Ishikawa (cell line): ENCODE measurements around the gene BUD31.

Experiments
- CEBPB ChIP-seq: IDR thresholded peaks from 2 replicates; pipeline ENCODE4 v1.6.1; 2012
- CREB1 ChIP-seq: IDR thresholded peaks from 2 replicates; pipeline ENCODE4 v1.6.1; 2012; ENCODE audit warnings: low read depth
- EGR1 ChIP-seq: IDR thresholded peaks from 2 replicates; pipeline ENCODE4 v1.6.1; 2012
- EP300 ChIP-seq: IDR thresholded peaks from 2 replicates; pipeline ENCODE4 v1.6.1; 2012; ENCODE audit warnings: borderline replicate concordance
- FOXM1 ChIP-seq: IDR thresholded peaks from 2 replicates; pipeline ENCODE4 v1.6.1; 2012; ENCODE audit warnings: low read depth, borderline replicate concordance
- NFIC ChIP-seq: IDR thresholded peaks from 2 replicates; pipeline ENCODE4 v1.6.1; 2012
- RAD21 ChIP-seq: IDR thresholded peaks from 2 replicates; pipeline ENCODE4 v1.6.1; 2012; ENCODE audit warnings: low read depth
- TAF1 ChIP-seq: IDR thresholded peaks from 2 replicates; pipeline ENCODE4 v1.6.1; 2012; ENCODE audit warnings: low read depth, mild to moderate bottlenecking
- TCF12 ChIP-seq: IDR thresholded peaks from 2 replicates; pipeline ENCODE4 v1.6.1; 2012; ENCODE audit warnings: low read depth
- TEAD4 ChIP-seq: IDR thresholded peaks from 2 replicates; pipeline ENCODE4 v1.6.1; 2012
- YY1 ChIP-seq: IDR thresholded peaks from 2 replicates; pipeline ENCODE4 v1.6.1; 2012; ENCODE audit warnings: low read depth
- ZBTB7A ChIP-seq: IDR thresholded peaks from 2 replicates; pipeline ENCODE4 v1.6.1; 2012; ENCODE audit warnings: low read depth
- TF ChIP-seq, protein P1 (sequence below): IDR thresholded peaks from 2 replicates; pipeline ENCODE4 v1.6.1; 2012
- TF ChIP-seq, protein P2 (sequence below): IDR thresholded peaks from 2 replicates; pipeline ENCODE4 v1.6.1; 2012
- TF ChIP-seq, protein P3 (sequence below): IDR thresholded peaks from 2 replicates; pipeline ENCODE4 v1.6.1; 2012; ENCODE audit warnings: low read depth, mild to moderate bottlenecking

The BUD31 gene

DNA sequence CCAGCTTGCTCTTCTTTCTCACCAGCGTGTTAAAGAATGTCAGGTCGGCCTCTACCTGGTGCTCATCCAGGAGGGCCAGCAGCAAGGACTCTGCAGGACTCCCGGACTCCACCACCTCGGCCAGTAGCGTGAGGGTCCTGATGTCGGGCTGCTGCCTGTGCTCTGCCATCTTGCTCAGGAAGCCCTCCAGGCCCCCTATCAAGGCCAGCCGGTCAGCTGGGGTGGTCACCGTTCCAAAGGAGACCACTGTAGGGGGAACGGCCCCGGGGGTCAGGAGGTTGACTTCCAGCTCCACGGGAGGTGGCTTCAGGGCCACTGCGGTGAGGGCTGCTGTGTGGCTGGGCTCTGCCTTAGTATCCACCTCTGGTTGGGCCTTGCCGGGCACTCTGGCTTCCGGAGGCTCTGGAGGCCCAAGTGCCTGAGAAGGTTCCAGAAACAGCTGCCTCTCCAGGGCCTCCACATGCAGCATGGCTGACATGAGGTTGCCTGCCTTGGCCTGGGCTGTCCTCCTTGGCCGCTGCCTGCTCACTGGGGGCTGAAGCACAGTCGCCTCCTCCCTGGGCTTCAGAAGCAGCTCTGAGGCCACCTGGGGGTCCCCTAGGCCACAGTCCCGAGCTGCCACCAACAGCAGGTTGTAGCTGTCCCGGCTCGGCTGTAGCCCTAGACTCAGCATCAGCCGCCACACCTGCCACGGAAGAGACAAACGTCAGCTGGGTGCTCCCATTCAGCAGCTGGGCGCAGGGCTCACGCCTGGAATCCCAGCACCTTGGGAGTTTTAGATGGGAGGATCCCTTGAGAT is 16.4 kb downstream of the BUD31 start:
- TF ChIP-seq EP300 (no peak), RAD21 (no peak)

DNA sequence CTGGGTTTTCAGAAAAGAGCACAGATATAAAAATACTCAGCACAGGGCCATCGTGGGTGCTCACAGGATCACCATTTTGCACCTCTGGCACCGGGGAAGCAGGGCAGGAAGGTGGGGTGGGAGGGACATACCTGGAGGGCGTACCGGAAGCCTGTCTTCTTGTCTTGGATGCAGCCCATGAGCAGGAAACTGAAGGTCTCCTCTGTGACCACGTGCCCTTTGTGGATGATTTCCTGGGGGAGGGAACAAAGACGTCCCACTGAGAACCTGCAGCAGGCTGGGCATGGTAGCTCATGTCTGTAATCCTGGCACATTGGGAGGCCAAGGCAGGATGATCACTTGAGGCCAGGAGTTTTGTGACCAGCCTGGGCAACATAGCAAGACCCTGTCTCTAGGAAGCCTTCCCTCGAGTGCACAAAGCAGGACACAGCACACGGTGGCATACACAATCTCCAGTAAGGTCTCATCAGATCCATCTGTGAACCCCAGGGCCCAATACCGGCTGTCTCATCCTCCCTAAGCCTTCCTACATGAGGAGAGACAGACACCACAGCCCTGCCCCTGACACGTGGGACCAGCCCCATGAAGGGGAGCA is 20.3 kb downstream of the BUD31 start:
- no peak for TF ChIP-seq ZBTB7A
- no peak for TF ChIP-seq EP300
- TF ChIP-seq YY1: no peak
- TF ChIP-seq TCF12: no peak
- TF ChIP-seq EGR1: no peak
- no peak for TF ChIP-seq CREB1
- TF ChIP-seq, protein P1, sequence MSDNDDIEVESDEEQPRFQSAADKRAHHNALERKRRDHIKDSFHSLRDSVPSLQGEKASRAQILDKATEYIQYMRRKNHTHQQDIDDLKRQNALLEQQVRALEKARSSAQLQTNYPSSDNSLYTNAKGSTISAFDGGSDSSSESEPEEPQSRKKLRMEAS: peak; percentile 66
- no peak for TF ChIP-seq CEBPB
- TF ChIP-seq, protein P2, sequence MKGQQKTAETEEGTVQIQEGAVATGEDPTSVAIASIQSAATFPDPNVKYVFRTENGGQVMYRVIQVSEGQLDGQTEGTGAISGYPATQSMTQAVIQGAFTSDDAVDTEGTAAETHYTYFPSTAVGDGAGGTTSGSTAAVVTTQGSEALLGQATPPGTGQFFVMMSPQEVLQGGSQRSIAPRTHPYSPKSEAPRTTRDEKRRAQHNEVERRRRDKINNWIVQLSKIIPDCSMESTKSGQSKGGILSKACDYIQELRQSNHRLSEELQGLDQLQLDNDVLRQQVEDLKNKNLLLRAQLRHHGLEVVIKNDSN: peak; percentile 86
- no peak for TF ChIP-seq TAF1
- TF ChIP-seq NFIC: no peak
- TF ChIP-seq TEAD4: no peak
- TF ChIP-seq FOXM1: no peak

DNA sequence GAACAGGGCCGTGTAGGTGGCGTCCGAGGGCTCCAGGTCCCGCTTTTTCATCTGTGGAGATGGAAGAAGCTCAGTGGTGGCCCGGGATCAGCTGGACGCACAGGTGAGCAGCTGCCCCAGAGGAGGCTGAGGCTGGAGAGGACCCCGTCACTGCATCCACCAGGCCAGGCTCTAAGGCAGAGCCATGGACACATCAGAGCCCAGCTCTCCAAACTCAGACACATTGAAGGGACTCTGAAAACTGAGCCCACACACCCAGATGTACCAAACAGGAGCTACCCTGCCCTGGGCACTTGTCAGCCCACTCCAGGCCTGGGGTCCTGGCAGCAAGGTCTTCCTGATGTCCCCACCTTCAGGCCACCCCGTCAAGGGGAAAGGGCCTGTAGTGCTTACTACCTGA is 21.0 kb downstream of the BUD31 start:
- TF ChIP-seq RAD21 (no peak), CEBPB (no peak), TCF12 (no peak), ZBTB7A (no peak), CREB1 (no peak), YY1 (no peak), TEAD4 (no peak)
- TF ChIP-seq, protein P3, sequence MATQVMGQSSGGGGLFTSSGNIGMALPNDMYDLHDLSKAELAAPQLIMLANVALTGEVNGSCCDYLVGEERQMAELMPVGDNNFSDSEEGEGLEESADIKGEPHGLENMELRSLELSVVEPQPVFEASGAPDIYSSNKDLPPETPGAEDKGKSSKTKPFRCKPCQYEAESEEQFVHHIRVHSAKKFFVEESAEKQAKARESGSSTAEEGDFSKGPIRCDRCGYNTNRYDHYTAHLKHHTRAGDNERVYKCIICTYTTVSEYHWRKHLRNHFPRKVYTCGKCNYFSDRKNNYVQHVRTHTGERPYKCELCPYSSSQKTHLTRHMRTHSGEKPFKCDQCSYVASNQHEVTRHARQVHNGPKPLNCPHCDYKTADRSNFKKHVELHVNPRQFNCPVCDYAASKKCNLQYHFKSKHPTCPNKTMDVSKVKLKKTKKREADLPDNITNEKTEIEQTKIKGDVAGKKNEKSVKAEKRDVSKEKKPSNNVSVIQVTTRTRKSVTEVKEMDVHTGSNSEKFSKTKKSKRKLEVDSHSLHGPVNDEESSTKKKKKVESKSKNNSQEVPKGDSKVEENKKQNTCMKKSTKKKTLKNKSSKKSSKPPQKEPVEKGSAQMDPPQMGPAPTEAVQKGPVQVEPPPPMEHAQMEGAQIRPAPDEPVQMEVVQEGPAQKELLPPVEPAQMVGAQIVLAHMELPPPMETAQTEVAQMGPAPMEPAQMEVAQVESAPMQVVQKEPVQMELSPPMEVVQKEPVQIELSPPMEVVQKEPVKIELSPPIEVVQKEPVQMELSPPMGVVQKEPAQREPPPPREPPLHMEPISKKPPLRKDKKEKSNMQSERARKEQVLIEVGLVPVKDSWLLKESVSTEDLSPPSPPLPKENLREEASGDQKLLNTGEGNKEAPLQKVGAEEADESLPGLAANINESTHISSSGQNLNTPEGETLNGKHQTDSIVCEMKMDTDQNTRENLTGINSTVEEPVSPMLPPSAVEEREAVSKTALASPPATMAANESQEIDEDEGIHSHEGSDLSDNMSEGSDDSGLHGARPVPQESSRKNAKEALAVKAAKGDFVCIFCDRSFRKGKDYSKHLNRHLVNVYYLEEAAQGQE: no peak
- TF ChIP-seq, protein P1: no peak

DNA sequence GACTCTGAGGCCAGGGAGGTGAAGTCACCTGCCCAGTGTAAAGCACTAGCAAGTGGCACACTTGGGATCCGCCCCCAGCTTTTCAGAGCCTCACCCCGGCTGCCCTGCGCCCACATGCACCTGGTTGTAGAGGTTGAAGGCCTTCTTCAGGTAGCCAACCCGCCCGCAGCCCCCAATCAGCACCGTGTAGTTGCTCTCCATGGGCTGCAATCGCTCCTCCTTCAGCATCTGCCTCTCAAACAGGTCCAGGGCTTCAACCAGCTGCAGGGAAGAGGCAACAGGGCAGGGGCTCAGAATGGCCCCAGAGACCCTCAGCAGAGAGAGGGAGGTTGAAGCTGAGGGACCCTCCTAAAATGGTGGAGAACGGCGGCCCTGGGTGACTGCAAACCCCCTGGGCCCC is 24.4 kb downstream of the BUD31 start:
- TF ChIP-seq CEBPB (no peak), EGR1 (no peak), TEAD4 (no peak), RAD21 (no peak), TCF12 (no peak)
- TF ChIP-seq, protein P2: no peak

DNA sequence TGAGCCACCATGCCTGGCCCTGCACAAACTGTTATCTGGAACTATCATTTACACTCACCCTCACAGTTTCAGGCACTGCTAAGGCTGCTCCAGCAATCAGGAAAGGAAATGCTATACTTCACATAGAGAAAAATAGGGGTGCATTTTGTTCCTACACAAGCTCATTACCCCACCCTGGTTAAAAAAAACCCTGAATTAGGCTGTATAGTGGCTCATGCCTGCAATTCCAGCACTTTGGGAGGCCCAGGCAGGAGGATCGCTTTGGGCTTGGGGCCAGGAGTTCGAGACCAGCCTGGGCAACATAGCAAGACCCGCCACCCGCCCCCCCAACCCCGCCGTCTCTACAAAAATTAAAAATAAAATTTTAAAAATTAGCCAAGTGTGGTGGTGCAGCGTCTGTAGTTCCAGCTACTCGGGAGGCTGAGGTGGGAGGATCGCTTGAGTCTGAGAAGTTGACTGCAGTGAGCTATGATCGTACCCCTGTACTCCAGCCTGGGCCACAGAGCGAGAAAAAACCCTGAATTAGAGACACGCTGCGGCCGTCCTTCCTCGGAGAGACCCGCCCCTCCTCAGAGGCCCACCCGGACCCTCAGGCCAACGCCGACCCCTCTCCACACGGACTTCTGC is 29.3 kb downstream of the BUD31 start:
- peak; percentile 80; the same call in 1 of the 2 replicates for TF ChIP-seq ZBTB7A
- TF ChIP-seq, protein P3: no peak

DNA sequence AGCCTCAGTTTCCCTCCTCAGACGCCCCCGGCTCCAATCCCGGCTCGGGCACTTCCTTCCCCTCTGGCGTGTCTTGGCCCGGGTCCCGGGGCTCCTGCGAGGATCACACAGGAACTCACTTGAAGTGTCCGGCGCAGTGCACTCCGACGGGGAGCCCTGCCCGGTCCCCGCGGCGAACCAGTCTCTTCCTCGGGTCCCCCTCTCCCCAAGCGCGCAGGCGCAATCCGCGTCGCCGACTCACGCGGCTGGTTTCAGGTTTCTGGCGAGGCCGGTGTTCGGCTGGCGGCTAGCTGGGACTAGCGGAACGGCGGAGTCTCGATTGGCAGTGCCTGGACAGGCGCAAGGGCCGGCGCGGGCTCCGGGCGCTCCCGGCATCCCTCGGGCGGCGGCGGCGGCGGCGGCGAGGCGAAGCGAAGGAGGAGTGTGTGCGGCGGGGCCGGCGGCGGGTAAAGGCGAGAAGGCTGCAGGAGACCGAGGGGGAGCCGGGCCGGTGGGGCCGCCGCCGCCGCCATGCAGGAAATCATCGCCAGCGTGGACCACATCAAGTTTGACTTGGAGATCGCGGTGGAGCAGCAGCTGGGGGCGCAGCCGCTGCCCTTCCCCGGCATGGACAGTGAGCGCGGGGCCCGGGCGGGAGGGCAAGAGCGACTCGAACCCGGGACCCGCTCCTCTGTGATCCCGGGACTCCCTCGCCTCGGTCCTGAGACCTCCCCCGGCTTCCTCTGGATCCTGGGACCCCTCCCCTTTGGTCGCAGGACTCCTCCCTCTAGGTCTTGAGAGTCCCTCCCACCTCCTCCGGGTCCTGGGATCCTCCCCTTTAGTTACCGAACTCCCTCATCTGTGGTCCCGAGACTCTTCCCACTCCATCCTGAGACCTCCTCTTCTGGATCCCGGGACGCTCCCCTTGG is 30.1 kb downstream of the BUD31 start, which contains the start of the genes CPSF4 and PTCD1:
Gene CPSF4 (plus strand): TSS at position 371 of the 908 bp plus-strand sequence. CDS start 140 bp downstream, at position 511.
Gene PTCD1 (minus strand): TSS at position 226 of the 908 bp plus-strand sequence. CDS start 3,556 bp downstream, outside the sequence.
- TF ChIP-seq YY1 (peak; percentile 86), ZBTB7A (0 out of 2 replicates have a peak, but pooled peaks have one; percentile 9), TEAD4 (peak; percentile 7; the same call in 1 of the 2 replicates), TAF1 (peak; percentile 75), TCF12 (peak; percentile 60; the same call in 1 of the 2 replicates), NFIC (peak; percentile 23; the same call in 1 of the 2 replicates), CREB1 (no peak), CEBPB (no peak), EGR1 (no peak; the same call in 1 of the 2 replicates), FOXM1 (no peak), RAD21 (no peak), EP300 (peak; percentile 57; the same call in 1 of the 2 replicates)
- TF ChIP-seq, protein P1: peak; percentile 90
- TF ChIP-seq, protein P3: no peak; the same call in 1 of the 2 replicates
- TF ChIP-seq, protein P2: peak; percentile 12; the same call in 1 of the 2 replicates
